ENCODE data around the gene GDPGP1. TPM values are rescaled to one million over a fixed set of nuclear protein-coding genes. Genes with fewer than 3 reads are reported as not detected.

The GDPGP1 gene
- total RNA-seq, 1 experiment from 2014 or later: 15.4 TPM

DNA sequence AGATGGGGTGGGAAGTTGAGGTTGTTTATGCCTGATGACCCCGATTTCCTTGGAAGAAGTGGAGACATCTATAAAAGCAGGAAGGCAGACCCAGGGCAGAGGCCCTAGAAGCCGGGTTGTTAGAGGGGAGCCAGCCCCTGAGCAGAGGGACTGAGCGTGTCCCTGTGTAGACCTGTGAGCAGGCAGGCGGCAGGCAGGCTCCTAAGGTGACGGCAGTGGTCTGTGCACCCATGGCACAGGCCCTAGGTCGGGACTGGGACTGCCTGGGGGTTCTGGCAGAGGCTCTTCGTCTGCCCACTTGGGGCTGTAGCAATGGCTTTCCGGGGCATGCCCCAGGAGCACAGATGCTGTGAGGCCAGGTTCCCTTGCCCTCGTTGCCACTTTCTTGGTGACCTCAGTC, 23.0 kb upstream of the GDPGP1 start:
- Histone ChIP-seq H3K4me3 (replicated peaks in 1 of 2; ENCODE audit: low read depth in 1 of 2, low read length in 2 of 2) (peak overlapping the region; percentile 33 to 52; a peak in 3 of 4 replicates), H3K36me3 (ENCODE audit: control insufficient read depth in 1 of 2, insufficient read depth in 2 of 2, low read length in 2 of 2) (peaks cover 0 to 6% of the 10 kb centered on the region in 2 experiments; a peak in 1 of 4 replicates), H3K79me2 (ENCODE audit: insufficient read depth, low read length) (peaks cover 82% of the 10 kb centered on the region), H4K20me1 (ENCODE audit: insufficient read depth) (no peaks in the 10 kb centered on the region), H3K9me3 (ENCODE audit: control insufficient read depth in 1 of 2, insufficient read depth in 1 of 2, low read depth in 1 of 2, low read length in 2 of 2) (no peaks in the 10 kb centered on the region), H3K9ac (ENCODE audit: low read length) (peak overlapping the region; percentile 74), H2AFZ (ENCODE audit: low read depth, low read length, poor library complexity, severe bottlenecking) (no peak overlapping the region), H3K9me2 (ENCODE audit: insufficient read depth) (no peaks in the 10 kb centered on the region), H3K4me2 (ENCODE audit: low read length) (peak overlapping the region; percentile 85), H3K4me1 (ENCODE audit: control insufficient read depth in 1 of 2, insufficient read depth in 2 of 2, low read length in 2 of 2) (peaks cover 55 to 83% of the 10 kb centered on the region in 2 experiments), H3K27ac (ENCODE audit: low read depth, low read length) (peak overlapping the region; percentile 99), H3K27me3 (ENCODE audit: insufficient read depth, low read length) (no peaks in the 10 kb centered on the region)
- CTCF ChIA-PET: no interaction called here
- TF ChIP-seq, protein P1, sequence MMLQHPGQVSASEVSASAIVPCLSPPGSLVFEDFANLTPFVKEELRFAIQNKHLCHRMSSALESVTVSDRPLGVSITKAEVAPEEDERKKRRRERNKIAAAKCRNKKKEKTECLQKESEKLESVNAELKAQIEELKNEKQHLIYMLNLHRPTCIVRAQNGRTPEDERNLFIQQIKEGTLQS (IDR thresholded peaks at IDR 0.05): no peak
- TF ChIP-seq, protein P2, sequence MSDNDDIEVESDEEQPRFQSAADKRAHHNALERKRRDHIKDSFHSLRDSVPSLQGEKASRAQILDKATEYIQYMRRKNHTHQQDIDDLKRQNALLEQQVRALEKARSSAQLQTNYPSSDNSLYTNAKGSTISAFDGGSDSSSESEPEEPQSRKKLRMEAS (IDR thresholded peaks at IDR 0.05): no peak
- no peak for TF ChIP-seq ZFX (IDR thresholded peaks at IDR 0.05)
- TF ChIP-seq EZH2 (IDR thresholded peaks at IDR 0.05): no peak
- no peak for TF ChIP-seq EGR1 (IDR thresholded peaks at IDR 0.05; ENCODE audit: low read depth)
- no peak; the same call in 1 of the 2 replicates for TF ChIP-seq POLR2AphosphoS5 (IDR thresholded peaks at IDR 0.05; ENCODE audit: low read depth, low read length)
- no peak for TF ChIP-seq SIN3A (IDR thresholded peaks at IDR 0.05; ENCODE audit: low read depth)
- TF ChIP-seq CBX3 (IDR thresholded peaks at IDR 0.05; ENCODE audit: low read depth): no peak
- TF ChIP-seq, protein P3, sequence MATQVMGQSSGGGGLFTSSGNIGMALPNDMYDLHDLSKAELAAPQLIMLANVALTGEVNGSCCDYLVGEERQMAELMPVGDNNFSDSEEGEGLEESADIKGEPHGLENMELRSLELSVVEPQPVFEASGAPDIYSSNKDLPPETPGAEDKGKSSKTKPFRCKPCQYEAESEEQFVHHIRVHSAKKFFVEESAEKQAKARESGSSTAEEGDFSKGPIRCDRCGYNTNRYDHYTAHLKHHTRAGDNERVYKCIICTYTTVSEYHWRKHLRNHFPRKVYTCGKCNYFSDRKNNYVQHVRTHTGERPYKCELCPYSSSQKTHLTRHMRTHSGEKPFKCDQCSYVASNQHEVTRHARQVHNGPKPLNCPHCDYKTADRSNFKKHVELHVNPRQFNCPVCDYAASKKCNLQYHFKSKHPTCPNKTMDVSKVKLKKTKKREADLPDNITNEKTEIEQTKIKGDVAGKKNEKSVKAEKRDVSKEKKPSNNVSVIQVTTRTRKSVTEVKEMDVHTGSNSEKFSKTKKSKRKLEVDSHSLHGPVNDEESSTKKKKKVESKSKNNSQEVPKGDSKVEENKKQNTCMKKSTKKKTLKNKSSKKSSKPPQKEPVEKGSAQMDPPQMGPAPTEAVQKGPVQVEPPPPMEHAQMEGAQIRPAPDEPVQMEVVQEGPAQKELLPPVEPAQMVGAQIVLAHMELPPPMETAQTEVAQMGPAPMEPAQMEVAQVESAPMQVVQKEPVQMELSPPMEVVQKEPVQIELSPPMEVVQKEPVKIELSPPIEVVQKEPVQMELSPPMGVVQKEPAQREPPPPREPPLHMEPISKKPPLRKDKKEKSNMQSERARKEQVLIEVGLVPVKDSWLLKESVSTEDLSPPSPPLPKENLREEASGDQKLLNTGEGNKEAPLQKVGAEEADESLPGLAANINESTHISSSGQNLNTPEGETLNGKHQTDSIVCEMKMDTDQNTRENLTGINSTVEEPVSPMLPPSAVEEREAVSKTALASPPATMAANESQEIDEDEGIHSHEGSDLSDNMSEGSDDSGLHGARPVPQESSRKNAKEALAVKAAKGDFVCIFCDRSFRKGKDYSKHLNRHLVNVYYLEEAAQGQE (IDR thresholded peaks at IDR 0.05; ENCODE audit: low read depth): no peak
- no peak for TF ChIP-seq JUND (IDR thresholded peaks at IDR 0.05)
- no peak for TF ChIP-seq CEBPB (IDR thresholded peaks at IDR 0.05; ENCODE audit: low read depth)
- no peak for TF ChIP-seq SP1 (IDR thresholded peaks at IDR 0.05; ENCODE audit: low read depth)
- TF ChIP-seq, protein P4, sequence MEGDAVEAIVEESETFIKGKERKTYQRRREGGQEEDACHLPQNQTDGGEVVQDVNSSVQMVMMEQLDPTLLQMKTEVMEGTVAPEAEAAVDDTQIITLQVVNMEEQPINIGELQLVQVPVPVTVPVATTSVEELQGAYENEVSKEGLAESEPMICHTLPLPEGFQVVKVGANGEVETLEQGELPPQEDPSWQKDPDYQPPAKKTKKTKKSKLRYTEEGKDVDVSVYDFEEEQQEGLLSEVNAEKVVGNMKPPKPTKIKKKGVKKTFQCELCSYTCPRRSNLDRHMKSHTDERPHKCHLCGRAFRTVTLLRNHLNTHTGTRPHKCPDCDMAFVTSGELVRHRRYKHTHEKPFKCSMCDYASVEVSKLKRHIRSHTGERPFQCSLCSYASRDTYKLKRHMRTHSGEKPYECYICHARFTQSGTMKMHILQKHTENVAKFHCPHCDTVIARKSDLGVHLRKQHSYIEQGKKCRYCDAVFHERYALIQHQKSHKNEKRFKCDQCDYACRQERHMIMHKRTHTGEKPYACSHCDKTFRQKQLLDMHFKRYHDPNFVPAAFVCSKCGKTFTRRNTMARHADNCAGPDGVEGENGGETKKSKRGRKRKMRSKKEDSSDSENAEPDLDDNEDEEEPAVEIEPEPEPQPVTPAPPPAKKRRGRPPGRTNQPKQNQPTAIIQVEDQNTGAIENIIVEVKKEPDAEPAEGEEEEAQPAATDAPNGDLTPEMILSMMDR (IDR thresholded peaks at IDR 0.05 in 2 of 3, conservative IDR thresholded peaks at IDR 0.05 in 1 of 3; ENCODE audit: borderline replicate concordance in 1 of 3, insufficient read depth in 1 of 3, low read depth in 2 of 3, low read length in 2 of 3): no peak
- no peak for TF ChIP-seq FOSL1 (IDR thresholded peaks at IDR 0.05; ENCODE audit: low read depth)
- no peak for TF ChIP-seq POLR2A (IDR thresholded peaks at IDR 0.05; ENCODE audit: borderline replicate concordance, extremely low read depth, insufficient read depth, insufficient read length)
- TF ChIP-seq SRF (IDR thresholded peaks at IDR 0.05; ENCODE audit: low read depth): no peak
- TF ChIP-seq ELF1 (IDR thresholded peaks at IDR 0.05; ENCODE audit: borderline replicate concordance, low read depth): no peak
- ATAC-seq: 0 out of 2 replicates have a peak, but pooled peaks have one; percentile 0
- POLR2A ChIA-PET: interaction anchor here (1.5 kb wide), 1 partner anchor 10 kb away, joined by 3 read pairs; the partner anchor contains the start of gene SEMA4B
- DNase-seq (ENCODE audit: low read depth, low spot score): no peak
- RAD21 ChIA-PET (ENCODE audit: low non-redundant PET in 1 of 2, low total read pairs in 2 of 2, uncharacterized antibody in 2 of 2, unreplicated experiment in 2 of 2): no interaction called here
- BruUV-seq (replicated peaks): TSS peak; percentile 80
- intact Hi-C loops (cut with micrococcal nuclease): loop anchor here (2.0 to 10.0 kb wide), 2 partner anchors 26 to 466 kb away; no protein-coding TSS in a partner anchor

Data from HCT116 (cell line).